Adrenal gland (tissue), 12 donors: Measurements from ENCODE around the gene AMIGO2. TPM values are rescaled to one million over a fixed set of nuclear protein-coding genes. Genes with fewer than 3 reads are reported as not detected.
A peak's percentile ranks its signal among the peaks of the same experiment; 100 is the strongest.

ENCODE experiments used
- DNase-seq, 7 donors: peaks; one replicate each; pipeline ENCODE4 v3.0.0-alpha.2; 2019 to 2020
- H3K27ac ChIP-seq, 5 donors: fragments of 200-600 bp; sonication (generic) in 4 of 5; 1 replicate in 3 of 5; 2 replicates in 2 of 5; pipeline versions ENCODE4 v1.5.1 to v1.8.0; 2016 to 2020; ENCODE audit warnings: mild to moderate bottlenecking in 1 of 5
- H3K27me3 ChIP-seq: fragments of 200-600 bp; 2 replicates; pipeline ENCODE4 v1.8.0; 2021
- H3K36me3 ChIP-seq, 2 donors: fragments of 200-600 bp; replicated peaks in 1 of 2; 1 replicate in 1 of 2; 2 replicates in 1 of 2; pipeline versions ENCODE4 v1.5.1 to v1.8.0; 2018 to 2022
- H3K4me1 ChIP-seq, 2 donors: fragments of 200-600 bp; replicated peaks in 1 of 2; 1 replicate in 1 of 2; 2 replicates in 1 of 2; pipeline versions ENCODE4 v1.5.1 to v1.8.0; 2018 to 2021
- H3K4me3 ChIP-seq, 4 donors: fragments of 200-600 bp; sonication (generic) in 3 of 4; one replicate each; pipeline ENCODE4 v1.5.1; 2016 to 2018
- H3K9me3 ChIP-seq, 3 donors: fragments of 200-600 bp; sonication (generic) in 1 of 3; replicated peaks in 1 of 3; 1 replicate in 2 of 3; 2 replicates in 1 of 3; pipeline versions ENCODE4 v1.5.1 to v1.8.0; 2016 to 2021
- POLR2A ChIP-seq, 2 donors: fragments of 450-650 bp; IDR thresholded peaks; one replicate each; pipeline ENCODE4 v1.6.1; 2017; ENCODE audit warnings: antibody characterized with exemption in 2 of 2, mild to moderate bottlenecking in 2 of 2, moderate library complexity in 1 of 2
- WGBS, 4 donors: extraction: QIAGEN DNeasy Blood & Tissue Kit in 2 of 4; methylation state at CpG; one replicate each; pipeline versions ENCODE4 v1.1.5 to v1.1.7; 2013 to 2017; 5-methylcytosine and 5-hydroxymethylcytosine counted together
- intact Hi-C, 2 donors: fragments of 100-400 bp; cut with DNase I; formaldehyde crosslinking; loops; one replicate each; pipeline versions ENCODE4 v1.14.1 to v1.15.0; 2022 to 2023
- polyA plus RNA-seq, 3 donors: library from polyadenylated mRNA; stranded (reverse); fragments of 200-250 nt in 2 of 3; fragments of 350-450 nt in 1 of 3; fragmentation: Illumina TruSeq in 1 of 3; extraction: RNeasy Lipid Tissue Mini Kit (QIAGEN cat#74804) in 1 of 3; gene quantifications; one replicate each; pipeline ENCODE4 v1.2.3, GENCODE V29; 2013 to 2014
- total RNA-seq, 9 donors: library from RNA; depleted of rRNA in 4 of 9; stranded (reverse); fragments of >200 nt in 4 of 9; fragments of 120-200 nt in 1 of 9; fragmentation: NEBNext Ultra II Directional in 1 of 9; extraction: Animal tissue kit (Norgen Biotek cat#: 25700) in 1 of 9; gene quantifications; one replicate each; pipeline versions ENCODE4 v1.1.0 to v1.2.4, GENCODE V29; 2013 to 2023
- TF ChIP-seq, protein P1 (sequence below), 6 experiments: fragments of 450-650 bp in 4 of 6; fragments of 200-600 bp in 2 of 6; sonication (generic) in 1 of 6; IDR thresholded peaks; 1 replicate in 5 of 6; 2 replicates in 1 of 6; pipeline versions ENCODE4 v1.5.1 to v1.8.0; 2016 to 2021; ENCODE audit warnings: antibody characterized with exemption in 6 of 6, mild to moderate bottlenecking in 2 of 6, moderate library complexity in 1 of 6
- donor health status: healthy with polysubstance abuse.
- donor health status: Bipolar disorder and iron deficiency.
- donor health status: DM: yes; HTN: yes; CAD: no.
- donor health status: DM: no; HTN: no; CAD: no.
- donor health status: DM: no; HTN: no; CAD: no.
- donor health status: DM: yes; HTN: yes; CAD: no.

AMIGO2 gene
- total and polyA plus RNA-seq, 12 donors, result 10.6 to 40.4 (median 28.3) TPM

DNA sequence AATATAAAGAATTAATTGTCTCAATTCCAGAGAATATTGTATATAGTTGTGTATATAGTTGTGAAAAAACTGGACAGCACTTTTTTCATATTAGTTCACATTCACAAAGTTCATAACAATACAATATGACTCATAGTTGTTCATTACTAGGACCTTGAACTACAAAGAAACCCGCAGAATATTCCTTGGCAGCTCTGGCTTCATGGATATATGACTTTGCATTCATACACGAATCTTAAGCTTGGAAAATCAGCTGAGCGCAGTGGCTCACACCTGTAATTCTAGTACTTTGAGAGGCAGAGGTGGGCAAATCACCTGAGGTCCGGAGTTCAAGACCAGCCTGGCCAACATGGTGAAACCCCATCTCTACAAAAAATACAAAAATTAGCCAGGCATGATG lies 38.4 kb downstream of the AMIGO2 start:
- Histone ChIP-seq H3K36me3 (no peaks in the 10 kb centered on the region), H3K9me3 (no peaks in the 10 kb centered on the region), H3K27ac (peak overlapping the region in 1 of 5 donors; percentile 33), H3K27me3 (no peaks in the 10 kb centered on the region), H3K4me3 (no peak overlapping the region), H3K4me1 (peaks cover 0 to 5% of the 10 kb centered on the region in 2 donors)
- DNase-seq, result peak; percentile 40 to 65 (median 50)
- intact Hi-C loops, result no loop called here
- WGBS, 4 donors, result 42 to 72% (median 52%) methylated on average over 4 of the region's 4 CpGs
- no peak for TF ChIP-seq POLR2A (IDR thresholded peaks at IDR 0.05)
- TF ChIP-seq, protein P1, sequence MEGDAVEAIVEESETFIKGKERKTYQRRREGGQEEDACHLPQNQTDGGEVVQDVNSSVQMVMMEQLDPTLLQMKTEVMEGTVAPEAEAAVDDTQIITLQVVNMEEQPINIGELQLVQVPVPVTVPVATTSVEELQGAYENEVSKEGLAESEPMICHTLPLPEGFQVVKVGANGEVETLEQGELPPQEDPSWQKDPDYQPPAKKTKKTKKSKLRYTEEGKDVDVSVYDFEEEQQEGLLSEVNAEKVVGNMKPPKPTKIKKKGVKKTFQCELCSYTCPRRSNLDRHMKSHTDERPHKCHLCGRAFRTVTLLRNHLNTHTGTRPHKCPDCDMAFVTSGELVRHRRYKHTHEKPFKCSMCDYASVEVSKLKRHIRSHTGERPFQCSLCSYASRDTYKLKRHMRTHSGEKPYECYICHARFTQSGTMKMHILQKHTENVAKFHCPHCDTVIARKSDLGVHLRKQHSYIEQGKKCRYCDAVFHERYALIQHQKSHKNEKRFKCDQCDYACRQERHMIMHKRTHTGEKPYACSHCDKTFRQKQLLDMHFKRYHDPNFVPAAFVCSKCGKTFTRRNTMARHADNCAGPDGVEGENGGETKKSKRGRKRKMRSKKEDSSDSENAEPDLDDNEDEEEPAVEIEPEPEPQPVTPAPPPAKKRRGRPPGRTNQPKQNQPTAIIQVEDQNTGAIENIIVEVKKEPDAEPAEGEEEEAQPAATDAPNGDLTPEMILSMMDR (IDR thresholded peaks at IDR 0.05), result no peak

DNA sequence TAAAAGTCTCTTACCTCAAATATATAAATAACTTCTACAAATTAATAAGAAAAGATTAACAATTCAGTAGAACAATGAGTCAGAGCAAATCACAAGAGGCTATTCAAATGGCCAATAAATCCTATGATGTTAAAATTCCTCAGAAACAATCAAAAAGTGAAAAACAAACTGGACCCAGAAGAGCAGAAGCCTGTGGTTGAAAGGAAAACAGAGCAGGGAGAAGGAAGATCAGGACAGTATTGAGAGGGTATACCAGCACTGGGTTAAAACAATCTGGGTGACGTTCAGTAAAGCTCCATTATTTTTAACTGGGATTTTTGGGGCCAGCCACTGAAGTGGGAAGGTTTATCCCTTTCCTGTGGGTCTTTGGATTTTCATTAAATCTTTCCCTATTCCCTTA lies 40.0 kb downstream of the AMIGO2 start:
- Histone ChIP-seq H3K9me3 (no peaks in the 10 kb centered on the region), H3K36me3 (no peaks in the 10 kb centered on the region), H3K27me3 (no peaks in the 10 kb centered on the region), H3K27ac (peak overlapping the region in 1 of 5 donors; percentile 32), H3K4me1 (peaks cover 0 to 5% of the 10 kb centered on the region in 2 donors), H3K4me3 (no peak overlapping the region)
- intact Hi-C loops, result loop anchor here in 1 of 2 donors (5.0 to 10.0 kb wide), 3 partner anchors 38 to 365 kb away; partner anchors contain the start of genes AMIGO2 and PCED1B
- no peak for DNase-seq
- WGBS, 4 donors, result 68 to 79% (median 74%) methylated on average over 1 of the region's 1 CpG
- TF ChIP-seq, protein P1 (IDR thresholded peaks at IDR 0.05), result no peak
- TF ChIP-seq POLR2A (IDR thresholded peaks at IDR 0.05), result no peak

DNA sequence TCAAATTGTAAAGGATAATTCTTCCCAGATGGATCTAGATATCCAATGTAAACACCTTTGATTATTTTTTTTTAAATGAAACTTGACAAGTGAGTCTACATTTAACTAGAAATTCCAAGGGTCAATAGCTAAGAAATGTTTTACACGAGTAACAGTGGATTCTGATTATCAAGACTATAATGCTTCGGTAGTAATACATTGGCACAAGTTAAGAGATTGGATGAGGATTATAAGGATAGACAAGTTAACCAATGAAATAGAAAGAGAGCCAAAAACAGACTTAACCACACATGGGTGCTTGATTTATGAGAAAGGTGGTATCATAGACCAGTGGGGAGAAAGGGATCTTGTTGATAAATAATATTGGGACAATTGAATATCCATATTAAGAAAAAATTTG lies 40.7 kb downstream of the AMIGO2 start:
- no peak overlapping the region for H3K4me3 ChIP-seq
- no peaks in the 10 kb centered on the region for H3K27me3 ChIP-seq
- TF ChIP-seq, protein P1 (IDR thresholded peaks at IDR 0.05), result no peak
- TF ChIP-seq POLR2A (IDR thresholded peaks at IDR 0.05), result no peak
- H3K9me3 ChIP-seq, result no peaks in the 10 kb centered on the region
- WGBS, 4 donors, result 88 to 99% (median 97%) methylated on average over 2 of the region's 2 CpGs
- H3K4me1 ChIP-seq, result peaks cover 0 to 5% of the 10 kb centered on the region in 2 donors
- DNase-seq, result no peak
- intact Hi-C loops, result loop anchor here in 1 of 2 donors (5.0 to 10.0 kb wide), 3 partner anchors 38 to 366 kb away; partner anchors contain the start of genes AMIGO2 and PCED1B
- no peaks in the 10 kb centered on the region for H3K36me3 ChIP-seq
- no peak overlapping the region for H3K27ac ChIP-seq

DNA sequence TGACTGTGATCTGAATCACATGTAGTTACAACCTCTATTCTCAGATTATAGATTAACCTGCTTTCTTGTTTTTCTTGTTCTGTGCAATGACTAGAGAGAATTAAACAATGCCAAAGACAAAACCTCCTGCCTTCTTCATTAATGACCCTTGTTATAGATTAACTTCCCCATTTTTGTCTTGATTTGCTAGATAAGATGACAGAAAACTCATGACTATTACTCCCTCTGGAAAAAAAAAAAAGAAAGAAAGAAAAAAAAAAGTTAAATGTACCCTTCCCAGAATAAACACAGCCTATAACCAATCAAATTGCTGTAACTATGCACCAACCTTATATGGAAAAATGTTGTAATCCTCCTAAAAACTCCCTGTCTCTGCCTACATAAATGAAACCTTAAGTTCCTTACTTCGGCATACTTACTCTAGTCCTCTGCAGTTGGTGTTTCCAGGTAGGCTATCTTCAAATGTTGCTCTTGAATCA lies 41.5 kb downstream of the AMIGO2 start:
- no peak for TF ChIP-seq POLR2A (IDR thresholded peaks at IDR 0.05)
- TF ChIP-seq, protein P1 (IDR thresholded peaks at IDR 0.05), result no peak
- Histone ChIP-seq H3K9me3 (no peaks in the 10 kb centered on the region), H3K27ac (no peak overlapping the region), H3K36me3 (no peaks in the 10 kb centered on the region), H3K4me3 (no peak overlapping the region), H3K27me3 (no peaks in the 10 kb centered on the region), H3K4me1 (peaks cover 0 to 5% of the 10 kb centered on the region in 2 donors)
- intact Hi-C loops, result loop anchor here in 1 of 2 donors (5.0 to 10.0 kb wide), 3 partner anchors 39 to 366 kb away; partner anchors contain the start of genes AMIGO2 and PCED1B
- 82 to 96% (median 86%) methylated on average over 1 of the region's 1 CpG for WGBS, 4 donors
- DNase-seq, result no peak
